GM19193 (cell line): Measurements from ENCODE around the gene VAC14.

Experiments used
- POLR2A ChIP-seq: IDR thresholded peaks from 4 replicates; pipeline ENCODE4 v1.6.1; 2011; ENCODE audit not compliant: insufficient read depth, insufficient read length; ENCODE audit errors: extremely low read depth

Gene VAC14

GRCh38 chr16:70728150-70728549 lies 72.8 kb downstream of the VAC14 start:
- no peak for TF ChIP-seq POLR2A

DNA sequence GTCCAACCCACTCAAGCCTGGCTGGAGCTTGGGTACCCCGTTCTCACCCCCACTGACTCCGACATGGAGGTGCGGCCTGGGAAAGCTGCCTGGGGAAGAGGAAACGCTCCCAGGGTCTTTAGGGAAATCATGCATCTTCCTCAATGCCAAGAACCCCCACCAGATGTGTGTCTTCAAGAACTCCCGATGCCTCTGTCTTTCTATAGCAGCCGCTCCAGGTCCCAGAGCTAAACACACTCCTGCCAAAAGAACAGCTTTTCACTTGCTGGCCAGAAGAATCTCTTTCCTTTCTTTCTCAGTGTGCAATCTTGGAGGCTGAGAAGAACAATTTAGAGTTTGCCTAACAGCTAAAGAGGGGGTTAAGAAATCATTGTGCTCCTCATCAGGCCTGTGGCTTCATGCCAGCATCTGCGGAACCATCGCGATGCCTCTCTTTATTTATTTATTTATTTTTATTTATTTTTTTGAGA lies 74.0 kb downstream of the VAC14 start:
- TF ChIP-seq POLR2A = no peak

- TF ChIP-seq POLR2A = no peak
These were observed 74.8 kb downstream of the VAC14 start for GRCh38 chr16:70725912-70726828.

DNA sequence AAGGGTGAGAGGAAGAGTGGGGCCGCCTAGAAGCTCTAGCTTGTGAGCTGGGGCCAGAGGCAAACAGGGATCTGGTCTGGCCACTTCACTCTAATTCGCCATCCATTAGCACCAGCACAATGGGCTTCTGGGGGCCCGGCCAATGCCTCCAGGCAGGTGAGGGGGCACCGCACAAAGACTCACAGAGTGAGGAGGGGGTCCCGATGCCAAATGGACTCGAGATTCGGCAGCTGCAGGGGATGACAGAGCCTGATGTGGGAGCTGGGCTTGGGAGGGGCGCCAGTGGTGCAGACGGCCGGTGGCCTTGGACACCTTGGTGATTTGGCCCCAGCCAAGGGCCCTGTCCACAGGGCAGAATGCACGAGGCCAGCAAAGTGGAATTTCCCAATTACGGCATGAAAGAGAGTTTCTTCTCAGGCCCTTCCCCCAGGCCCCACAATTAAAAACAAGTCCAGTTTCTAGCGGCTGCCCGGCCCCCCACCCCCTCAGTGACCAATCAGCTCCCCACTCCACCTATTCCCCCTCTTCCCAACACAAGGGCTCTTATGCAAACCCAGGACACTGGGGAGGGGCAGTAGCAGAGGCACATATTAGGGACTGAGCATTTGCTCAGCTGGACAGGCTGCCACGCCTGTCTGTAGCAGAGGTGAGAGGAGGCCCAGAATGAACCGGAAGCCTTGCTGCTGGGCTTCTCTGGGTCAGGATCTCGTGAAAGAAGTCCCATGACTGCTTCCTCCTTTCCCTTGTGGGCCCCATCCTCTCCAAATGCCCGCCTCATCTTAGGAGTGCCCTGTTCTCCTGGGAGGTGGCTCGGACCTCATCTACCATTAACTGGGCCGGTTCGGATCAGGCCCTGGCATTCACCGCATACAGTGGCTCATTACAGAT lies 75.7 kb downstream of the VAC14 start:
- no peak for TF ChIP-seq POLR2A

DNA sequence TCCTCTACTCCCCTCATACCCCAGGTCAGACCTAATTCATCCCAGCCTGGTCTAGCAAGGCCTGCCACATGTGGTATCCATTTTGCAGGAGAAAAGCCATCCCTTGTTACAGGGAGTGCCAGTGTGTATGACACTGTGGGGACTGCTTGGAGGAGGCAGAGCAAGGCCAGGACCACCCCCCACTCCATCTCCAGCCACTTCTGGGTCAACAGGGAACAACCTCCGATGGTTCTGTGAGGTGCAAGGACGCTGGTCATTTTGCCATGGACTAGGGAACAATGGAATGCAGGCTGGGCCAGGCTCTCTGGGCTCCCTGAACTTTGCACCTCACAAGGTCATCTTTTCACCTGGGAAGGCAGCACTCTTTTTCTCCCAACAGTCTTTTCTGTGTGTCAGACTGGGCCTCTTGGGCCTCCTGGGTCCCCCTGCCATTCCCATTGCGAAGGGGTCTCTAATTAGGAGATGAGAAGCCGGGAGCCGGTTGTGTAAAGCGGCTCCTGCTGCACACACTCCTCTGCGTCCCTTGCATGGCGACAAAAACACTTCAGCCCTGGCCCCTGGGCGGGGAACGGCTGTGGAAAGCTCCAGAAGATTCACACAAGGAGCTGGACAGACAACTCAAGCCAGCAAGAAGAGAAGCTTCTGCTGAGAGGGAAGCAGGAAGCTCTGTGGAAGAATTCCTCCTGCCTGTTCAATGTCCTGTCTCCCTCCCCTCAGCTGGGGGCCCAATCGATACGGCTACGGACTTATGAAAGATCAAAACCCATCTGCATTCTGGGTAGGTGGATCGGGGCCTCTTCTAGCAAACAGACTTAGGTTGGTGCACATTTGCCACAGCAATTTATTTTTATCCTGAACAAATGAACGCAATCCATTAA lies 76.6 kb downstream of the VAC14 start:
- TF ChIP-seq POLR2A = no peak

DNA sequence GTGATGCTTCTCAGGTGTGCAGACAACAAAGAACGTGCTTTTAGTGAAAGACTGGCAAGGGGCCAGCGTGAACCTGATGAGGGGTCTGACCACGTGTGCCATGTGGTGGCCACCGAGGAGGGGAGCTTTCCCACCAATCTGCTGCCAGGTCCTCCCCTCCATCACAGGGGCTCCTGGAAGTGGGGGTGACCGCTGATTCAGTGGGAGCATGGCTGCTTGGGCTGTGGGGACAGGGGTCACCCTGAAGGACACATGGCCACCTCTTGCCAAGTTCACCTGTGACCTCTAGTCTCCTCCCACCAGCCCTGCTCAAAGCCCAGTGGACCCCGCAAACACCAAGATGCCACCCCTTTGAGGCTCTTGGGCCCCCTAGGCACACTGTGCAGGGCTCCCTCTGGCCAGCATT lies 77.2 kb downstream of the VAC14 start:
- TF ChIP-seq POLR2A = no peak

DNA sequence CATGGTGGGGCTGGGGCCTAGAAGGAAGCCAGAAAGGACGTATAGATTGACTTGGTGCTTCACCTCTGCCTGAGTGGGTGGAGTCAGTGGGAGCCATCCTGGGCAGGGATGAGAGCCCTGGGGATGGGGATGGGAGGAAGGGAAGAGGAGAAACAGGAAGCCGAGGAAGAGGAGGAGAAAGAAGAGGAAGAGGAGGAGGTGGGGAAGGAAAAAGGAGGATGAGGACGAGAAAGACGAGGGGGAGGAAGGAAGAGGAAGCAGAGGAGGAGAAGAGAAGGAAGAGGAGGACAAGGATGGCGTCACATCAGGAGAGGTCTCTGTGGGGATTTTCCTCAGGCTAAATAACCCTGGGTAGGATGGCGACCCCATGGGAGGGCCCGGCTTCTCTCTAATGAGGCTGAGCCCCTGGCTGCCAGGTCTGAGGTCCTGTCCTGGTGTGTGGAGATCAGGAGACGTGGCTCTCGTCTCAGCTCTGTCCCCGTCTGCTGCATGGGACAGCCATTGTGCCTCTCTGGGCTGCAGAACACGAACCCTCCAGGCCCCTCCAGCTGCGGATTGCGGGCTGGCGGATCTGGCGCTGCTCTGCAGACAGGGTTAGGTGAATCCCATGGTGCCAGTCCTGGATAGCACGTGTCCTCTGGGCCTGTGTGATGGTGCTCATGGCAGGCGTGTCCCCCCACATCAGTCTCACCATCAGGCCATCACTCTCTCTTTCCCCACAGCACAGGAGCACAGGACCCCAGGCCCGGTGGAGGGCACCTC lies 79.6 kb downstream of the VAC14 start:
- no peak for TF ChIP-seq POLR2A

- TF ChIP-seq POLR2A = no peak
These were observed 80.3 kb downstream of the VAC14 start for GRCh38 chr16:70720425-70721201.

DNA sequence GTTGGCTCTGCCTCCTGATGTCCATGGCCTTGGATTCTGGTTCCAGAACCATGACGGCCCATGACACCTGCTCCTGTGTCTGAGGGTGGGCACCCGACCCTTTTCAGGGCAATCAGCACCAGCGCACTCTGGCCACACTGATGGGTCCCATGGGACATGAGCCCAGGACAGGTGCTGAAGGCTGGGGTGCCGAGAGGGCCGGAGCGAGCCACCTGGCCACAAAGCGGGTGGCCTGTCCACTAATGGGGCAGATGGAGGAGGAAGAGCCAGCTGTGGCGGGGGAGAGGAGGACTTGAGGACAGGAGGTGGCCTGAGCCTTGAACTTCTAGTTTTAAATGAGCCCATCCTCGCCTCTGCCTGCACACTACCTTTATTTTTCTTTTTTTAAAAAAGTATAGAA lies 83.9 kb downstream of the VAC14 start:
- no peak for TF ChIP-seq POLR2A

DNA sequence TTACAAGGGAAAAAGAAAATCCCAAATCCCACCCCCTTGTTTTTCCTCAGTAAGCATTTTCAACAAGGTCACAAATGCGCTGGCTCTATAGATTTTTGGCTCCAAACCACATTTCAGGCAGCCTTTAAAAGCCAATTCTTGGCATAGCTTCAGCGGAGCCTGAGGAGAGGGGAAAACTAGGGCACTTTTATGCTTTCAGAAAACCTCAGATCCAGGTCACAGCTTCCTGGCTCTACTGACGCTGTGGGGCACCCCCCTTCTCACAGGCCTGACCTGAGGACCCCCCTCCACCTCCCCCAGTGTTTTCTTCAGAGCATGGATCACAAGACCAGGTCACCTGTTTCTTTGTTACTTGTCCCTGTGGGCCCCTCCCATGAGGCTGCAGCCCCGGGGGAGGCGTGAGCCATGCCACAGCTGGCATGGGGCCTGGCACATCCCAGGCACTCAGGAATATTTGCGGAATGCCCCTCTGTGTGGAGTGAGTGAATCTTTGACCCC lies 85.0 kb downstream of the VAC14 start:
- no peak for TF ChIP-seq POLR2A

DNA sequence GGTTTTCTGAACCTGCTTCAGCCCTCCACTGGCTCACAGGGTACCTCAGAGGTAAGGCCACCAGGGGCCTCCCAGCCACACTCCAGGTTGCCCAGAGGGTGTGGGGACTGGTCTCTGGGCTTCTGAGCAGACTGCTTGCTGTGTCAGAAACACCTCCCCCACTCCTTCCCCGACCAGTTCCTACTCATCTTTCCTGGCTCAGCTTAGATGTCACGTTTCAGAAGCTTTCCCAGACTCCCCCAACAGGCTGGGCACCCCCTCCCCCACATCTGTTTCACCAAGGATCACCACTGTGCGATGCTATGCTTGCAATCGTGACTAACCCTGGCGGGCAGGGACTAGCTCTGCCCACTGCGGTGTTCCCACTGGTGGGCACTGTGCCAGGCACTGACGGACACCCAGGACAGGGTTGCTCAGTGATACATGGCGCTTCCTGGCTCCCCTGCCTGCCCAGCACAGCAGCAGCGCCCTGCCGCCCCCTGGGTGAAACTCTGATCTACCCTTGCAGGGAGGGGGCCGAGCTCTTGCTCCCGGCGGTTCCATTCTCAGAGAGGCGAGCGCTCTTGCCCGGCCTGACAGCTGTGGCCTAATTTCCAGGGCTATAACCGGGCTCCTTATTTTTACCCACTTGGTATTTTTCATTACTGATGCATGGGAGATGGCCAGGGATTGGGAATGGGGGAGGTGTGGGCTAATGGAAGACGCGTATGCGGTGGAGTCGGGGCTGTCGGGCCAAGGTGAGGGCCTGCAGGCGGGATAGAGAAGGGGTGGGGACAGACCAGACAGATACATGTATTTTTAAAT lies 85.7 kb downstream of the VAC14 start:
- no peak for TF ChIP-seq POLR2A

GRCh38 chr16:70714581-70715054 lies 86.3 kb downstream of the VAC14 start:
- no peak for TF ChIP-seq POLR2A
